Mucosa of stomach (tissue), 1 donor: ENCODE data around the gene UBTD1.

Source experiments
- H3K27me3 ChIP-seq: one replicate; pipeline ENCODE4 v1.7.0; 2013; ENCODE audit warnings: mild to moderate bottlenecking, low read length; ENCODE audit not compliant: control insufficient read depth, insufficient read depth
- H3K36me3 ChIP-seq: one replicate; pipeline ENCODE4 v1.7.0; 2013; ENCODE audit warnings: low read length; ENCODE audit not compliant: control insufficient read depth, insufficient read depth
- H3K4me1 ChIP-seq: one replicate; pipeline ENCODE4 v1.7.0; 2013; ENCODE audit warnings: mild to moderate bottlenecking, low read length; ENCODE audit not compliant: control insufficient read depth, insufficient read depth
- H3K4me3 ChIP-seq: one replicate; pipeline ENCODE4 v1.7.0; 2013; ENCODE audit warnings: low read length
- H3K9ac ChIP-seq: one replicate; pipeline ENCODE4 v1.7.0; 2013; ENCODE audit warnings: mild to moderate bottlenecking, low read length, moderate library complexity
- H3K9me3 ChIP-seq: one replicate; pipeline ENCODE4 v1.7.0; 2013; ENCODE audit warnings: mild to moderate bottlenecking, low read length, moderate library complexity; ENCODE audit not compliant: control insufficient read depth
- donor health status: Pancreatic carcinoma.

The UBTD1 gene

DNA sequence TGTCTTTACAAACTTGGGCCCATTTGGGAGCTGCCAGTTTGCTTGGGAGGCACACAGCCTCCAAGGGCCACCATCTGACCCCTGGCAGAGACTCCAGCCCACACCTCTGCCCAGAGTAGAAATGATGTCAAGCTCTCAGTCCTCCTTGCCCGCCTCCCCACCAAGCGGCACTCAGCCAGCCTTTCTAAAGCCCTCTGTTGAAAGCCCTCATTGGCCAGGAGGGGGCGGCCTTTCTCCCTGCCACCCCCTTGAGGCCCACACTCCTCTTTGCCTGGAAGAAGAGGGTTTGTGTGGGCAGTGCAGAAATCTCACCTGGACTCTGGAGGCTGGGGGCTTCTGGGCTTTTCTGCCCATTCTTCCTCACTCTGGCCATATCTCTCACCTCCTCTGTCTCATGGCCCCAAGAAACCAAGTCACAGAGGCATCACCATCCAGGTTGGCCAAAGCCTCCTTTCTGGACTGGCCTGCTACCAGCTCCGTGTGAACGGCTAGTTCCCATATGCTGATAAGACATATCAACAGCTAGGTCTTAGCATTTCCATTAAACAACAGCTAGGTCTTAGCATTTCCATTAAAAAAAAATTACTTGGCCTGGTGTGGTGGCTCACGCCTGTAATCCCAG is 36.1 kb downstream of the UBTD1 start:
- no peaks in the 10 kb centered on the region for H3K27me3 ChIP-seq
- no peak overlapping the region for H3K9ac ChIP-seq
- no peaks in the 10 kb centered on the region for H3K9me3 ChIP-seq
- H3K4me3 ChIP-seq, result no peak overlapping the region
- no peaks in the 10 kb centered on the region for H3K36me3 ChIP-seq
- no peaks in the 10 kb centered on the region for H3K4me1 ChIP-seq

DNA sequence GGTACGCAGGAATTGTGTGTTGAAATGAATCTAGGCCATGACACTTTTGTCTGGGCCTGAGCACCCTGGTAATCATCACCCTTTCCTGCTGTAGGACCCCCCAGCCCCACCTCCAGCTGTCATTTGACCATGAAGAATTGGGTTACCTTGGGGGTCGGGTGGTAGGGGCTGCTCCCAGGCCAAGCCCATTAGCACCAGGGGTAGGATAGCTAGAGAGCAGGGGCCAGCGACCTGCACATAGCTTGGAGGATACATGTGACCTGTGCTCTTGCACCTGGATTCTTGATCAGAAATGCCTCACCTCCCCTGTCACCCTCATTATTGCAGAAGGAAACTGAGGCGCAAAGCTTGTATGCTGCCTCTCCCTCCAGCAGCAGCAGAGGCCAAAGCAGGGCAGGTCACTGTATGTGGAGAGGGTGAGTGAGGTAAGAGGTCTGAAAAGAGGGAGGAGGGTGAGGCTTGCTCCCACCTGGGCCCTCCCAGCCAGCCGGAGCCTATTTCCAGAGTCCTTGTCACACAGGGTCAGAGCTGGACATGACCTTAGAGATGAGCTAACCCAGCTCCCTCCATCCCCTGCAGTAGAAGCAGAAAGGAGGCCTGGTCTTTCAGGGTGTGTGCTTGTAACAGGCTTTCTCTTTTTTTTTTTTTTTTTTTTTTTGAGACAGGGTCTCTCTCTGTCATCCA is 38.6 kb downstream of the UBTD1 start:
- Histone ChIP-seq H3K9ac (no peak overlapping the region), H3K9me3 (no peaks in the 10 kb centered on the region), H3K4me3 (no peak overlapping the region), H3K36me3 (no peaks in the 10 kb centered on the region), H3K4me1 (peaks cover 9% of the 10 kb centered on the region), H3K27me3 (no peaks in the 10 kb centered on the region)

DNA sequence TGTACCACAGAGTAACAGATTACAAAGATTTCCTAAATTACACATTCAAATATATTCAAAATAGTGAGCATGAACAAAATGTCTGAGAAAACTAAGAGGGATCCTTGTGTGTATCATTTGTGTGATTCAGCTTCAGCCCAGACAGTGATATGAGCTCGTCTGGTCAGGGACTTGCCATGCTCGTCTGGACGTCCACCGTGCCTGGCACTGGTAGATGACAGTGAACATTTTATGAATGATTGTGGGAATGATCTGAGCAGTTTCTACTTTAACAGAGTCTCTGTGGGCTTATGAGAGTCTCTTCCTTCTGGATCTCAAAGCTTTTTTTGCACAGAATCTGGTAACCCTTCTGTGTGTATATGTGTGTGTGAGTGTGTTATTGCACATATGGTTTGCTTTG is 39.7 kb downstream of the UBTD1 start:
- no peaks in the 10 kb centered on the region for H3K27me3 ChIP-seq
- H3K9ac ChIP-seq, result no peak overlapping the region
- H3K36me3 ChIP-seq, result no peaks in the 10 kb centered on the region
- H3K9me3 ChIP-seq, result no peaks in the 10 kb centered on the region
- H3K4me3 ChIP-seq, result no peak overlapping the region
- peaks cover 20% of the 10 kb centered on the region for H3K4me1 ChIP-seq

DNA sequence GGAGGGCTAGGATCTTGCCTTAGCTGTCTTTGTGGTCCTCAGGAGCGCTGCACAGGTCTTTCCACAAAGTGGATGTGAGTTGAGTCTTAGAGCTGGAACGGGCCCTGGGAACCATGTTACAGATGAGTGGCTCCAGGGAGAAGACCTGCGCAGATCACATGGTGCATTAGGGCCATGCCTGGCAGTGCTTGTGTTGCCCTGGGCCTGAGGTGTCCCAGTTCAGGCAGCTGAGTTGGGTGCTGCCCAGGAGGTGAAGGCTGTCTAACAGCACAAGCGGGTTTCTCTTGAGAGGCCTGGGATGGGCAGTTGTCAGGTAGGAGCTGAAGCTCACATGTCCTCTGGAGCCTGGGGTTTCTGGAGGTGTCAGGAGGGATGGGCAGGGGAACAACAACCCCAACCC is 40.1 kb downstream of the UBTD1 start:
- Histone ChIP-seq H3K9me3 (no peaks in the 10 kb centered on the region), H3K4me3 (no peak overlapping the region), H3K27me3 (no peaks in the 10 kb centered on the region), H3K9ac (no peak overlapping the region), H3K4me1 (peaks cover 21% of the 10 kb centered on the region), H3K36me3 (no peaks in the 10 kb centered on the region)

DNA sequence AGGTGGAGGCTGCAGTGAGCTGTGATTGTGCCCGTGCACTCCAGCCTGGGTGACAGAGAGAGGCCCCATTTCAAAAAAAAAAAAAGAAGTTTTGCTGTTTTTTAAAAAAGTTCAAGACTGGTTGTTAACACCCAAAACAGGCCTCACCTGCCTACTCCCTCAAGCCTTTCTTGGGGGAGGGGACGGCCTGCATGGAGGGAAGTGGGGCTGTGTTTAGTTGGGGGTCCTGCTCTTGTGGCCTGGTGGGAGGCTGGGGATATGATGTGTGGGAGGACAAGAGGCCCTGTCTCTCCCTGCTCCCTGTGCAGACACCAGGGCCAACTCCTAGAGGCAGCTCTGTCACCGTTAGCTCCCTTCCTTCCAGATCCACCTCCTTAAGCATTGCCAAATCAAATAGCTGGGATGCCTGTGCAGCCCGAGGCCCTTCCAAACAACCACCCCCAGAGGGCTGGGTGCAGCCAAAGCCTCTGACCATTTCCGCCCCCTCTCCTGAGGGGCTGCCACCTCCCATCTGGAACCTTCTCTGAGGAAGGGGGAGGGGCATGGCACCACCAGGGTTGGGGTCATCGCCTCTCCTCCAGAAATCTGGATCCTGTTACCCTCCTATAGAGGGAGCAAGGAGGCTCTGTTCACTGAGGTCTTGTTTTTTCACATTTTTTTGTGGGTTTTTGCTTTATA is 40.9 kb downstream of the UBTD1 start:
- Histone ChIP-seq H3K9me3 (no peaks in the 10 kb centered on the region), H3K27me3 (no peaks in the 10 kb centered on the region), H3K36me3 (no peaks in the 10 kb centered on the region), H3K4me1 (peaks cover 21% of the 10 kb centered on the region), H3K4me3 (no peak overlapping the region), H3K9ac (no peak overlapping the region)

DNA sequence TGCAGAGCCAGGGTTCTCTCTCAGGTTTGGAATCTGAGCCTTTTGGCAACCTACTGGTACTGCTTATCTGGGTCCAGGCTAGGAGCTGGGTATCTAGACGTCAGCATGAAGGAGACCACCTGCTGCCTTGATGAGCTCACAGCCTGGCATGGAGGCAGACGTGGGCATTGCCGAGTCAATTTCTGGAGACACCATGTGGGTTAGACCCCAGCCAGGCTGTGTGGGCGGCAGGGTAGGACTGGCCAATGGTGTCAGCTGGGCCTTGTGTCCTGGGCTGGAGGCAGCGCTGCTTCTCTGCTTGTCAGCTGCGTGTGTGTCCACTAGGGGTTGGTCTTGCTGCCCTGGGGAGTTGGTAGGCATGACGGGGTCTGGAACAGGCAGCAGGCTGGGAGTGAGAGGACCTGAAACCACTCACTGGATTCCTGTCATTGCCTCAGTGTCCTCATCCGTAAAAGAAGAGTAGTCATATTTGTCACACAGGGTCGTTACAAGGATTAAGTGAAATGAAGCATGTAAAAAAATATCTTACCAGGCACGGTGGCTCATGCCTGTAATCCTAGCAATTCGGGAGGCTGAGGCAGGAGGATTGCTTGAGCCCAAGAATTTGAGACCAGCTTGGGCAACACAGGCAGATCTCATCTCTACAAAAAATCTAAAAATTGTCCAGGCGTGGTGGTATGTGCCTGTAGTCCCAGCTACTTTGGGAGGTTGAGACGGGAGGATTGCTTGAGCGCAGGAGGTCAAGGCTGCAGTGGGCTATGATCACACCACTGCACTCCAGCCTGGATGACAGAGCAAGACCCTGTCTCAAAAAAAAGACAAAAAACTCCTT is 42.2 kb downstream of the UBTD1 start:
- H3K9ac ChIP-seq, result no peak overlapping the region
- H3K27me3 ChIP-seq, result no peaks in the 10 kb centered on the region
- H3K4me1 ChIP-seq, result peaks cover 21% of the 10 kb centered on the region
- no peaks in the 10 kb centered on the region for H3K36me3 ChIP-seq
- no peaks in the 10 kb centered on the region for H3K9me3 ChIP-seq
- H3K4me3 ChIP-seq, result no peak overlapping the region

DNA sequence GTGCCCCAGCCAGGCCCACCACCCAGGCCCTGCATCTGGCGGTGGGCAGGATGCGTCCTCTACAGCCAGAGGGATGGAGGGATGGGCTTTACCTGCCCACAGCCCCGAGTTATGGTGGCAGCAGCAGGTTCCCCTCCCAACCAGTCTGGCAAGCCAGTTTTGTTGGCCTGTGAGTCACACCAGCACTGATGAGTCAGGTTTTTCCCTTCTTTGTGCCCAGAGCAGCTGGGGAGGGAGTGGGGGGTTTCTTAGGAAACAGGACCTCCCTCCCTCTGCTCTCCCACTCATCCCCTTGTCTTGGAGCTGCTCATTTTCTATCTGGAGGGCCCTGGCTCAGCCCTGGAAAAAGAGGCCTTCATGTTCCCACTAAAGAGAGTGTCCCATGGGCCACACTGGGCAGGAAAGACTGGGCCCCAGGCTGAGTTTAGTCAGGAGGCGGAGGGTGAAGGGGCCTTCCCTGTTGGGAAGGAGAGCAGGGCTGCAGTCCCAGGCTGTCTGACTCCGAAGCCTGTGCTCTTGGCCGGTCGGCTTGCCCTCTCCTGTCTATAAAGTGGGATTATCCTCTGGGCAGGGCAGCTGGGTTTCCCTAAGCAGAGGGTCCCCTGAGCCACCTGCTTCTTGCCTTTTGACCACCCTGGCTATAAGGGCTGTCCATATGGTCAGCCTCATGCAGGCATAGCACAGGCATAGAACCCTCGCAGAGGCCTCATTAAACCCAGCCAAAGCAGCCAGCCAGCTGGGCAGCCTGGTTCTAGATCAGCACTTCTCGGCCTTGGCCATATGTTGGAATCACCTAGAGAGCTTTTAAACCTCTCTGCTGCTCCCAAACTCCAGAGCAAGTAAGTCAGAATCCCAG is 43.7 kb downstream of the UBTD1 start:
- Histone ChIP-seq H3K4me1 (peaks cover 21% of the 10 kb centered on the region), H3K9ac (no peak overlapping the region), H3K36me3 (no peaks in the 10 kb centered on the region), H3K4me3 (no peak overlapping the region), H3K27me3 (no peaks in the 10 kb centered on the region), H3K9me3 (no peaks in the 10 kb centered on the region)

DNA sequence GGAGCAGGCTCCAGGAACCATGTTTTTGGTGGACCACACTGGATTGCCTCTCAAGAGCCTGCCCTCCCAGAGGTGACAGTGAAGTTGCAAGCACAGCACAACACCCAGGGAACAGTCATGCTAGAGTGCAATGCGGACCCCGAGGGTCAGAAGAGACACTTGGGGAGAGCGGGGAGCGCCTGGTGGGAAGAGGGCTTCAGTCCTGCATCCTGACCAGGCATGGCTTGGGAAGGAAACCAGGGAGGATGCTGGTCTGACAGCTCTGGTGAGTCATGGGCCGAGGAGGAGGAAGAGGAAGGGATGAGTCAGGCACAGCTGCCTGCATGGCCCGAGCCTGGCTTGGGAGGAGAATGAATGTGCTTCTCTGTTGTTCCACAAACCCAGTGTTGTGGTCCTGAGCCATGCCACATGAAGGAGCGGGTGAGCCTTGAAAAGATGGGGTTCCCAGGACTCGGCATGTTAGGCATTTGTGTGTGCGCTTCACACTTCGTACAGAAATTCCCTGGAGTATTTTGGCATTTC is 44.4 kb downstream of the UBTD1 start:
- Histone ChIP-seq H3K4me1 (peaks cover 21% of the 10 kb centered on the region), H3K27me3 (no peaks in the 10 kb centered on the region), H3K9ac (no peak overlapping the region), H3K4me3 (no peak overlapping the region), H3K36me3 (no peaks in the 10 kb centered on the region), H3K9me3 (no peaks in the 10 kb centered on the region)

DNA sequence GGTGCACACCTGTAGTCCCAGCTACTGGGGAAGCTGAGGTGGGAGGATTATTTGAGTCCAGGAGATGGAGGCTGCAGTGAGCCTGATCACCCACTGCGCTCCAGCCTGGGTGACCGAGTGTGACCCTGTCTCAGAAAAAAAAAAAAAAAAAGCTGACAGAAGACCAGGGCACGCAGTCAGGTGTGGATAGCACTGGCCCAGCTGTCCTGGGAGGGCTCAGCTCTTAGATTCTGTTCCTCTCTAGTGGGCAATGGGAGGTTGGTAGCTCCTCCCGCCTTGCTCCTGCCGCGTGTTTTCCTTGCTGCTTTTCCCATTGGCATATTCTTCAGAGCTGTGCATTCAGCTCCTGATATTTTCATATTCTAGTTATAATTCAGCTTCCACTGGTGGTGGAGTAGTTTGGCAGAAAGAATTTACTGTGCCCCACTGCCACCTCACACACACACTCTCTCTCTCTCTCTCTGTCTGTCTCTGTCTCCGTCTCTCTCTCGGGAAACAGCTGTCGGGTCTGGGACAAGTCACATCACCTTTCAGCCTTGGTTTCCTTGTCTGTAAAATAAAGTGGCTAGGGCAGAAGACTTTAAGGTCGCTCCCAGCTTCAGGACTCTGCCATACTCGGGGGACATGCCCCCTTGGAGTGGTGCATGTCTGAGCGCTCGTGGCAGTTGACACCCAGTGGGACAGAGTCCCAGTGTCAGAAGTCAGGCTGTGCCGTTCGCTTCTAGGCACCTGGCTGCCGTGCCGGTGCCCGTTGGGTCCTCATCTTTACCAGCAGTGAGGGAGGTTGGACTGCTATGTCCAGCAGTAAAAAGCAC is 47.9 kb downstream of the UBTD1 start:
- no peak overlapping the region for H3K4me3 ChIP-seq
- H3K27me3 ChIP-seq, result no peaks in the 10 kb centered on the region
- H3K9me3 ChIP-seq, result no peaks in the 10 kb centered on the region
- H3K9ac ChIP-seq, result no peak overlapping the region
- H3K4me1 ChIP-seq, result peaks cover 27% of the 10 kb centered on the region
- H3K36me3 ChIP-seq, result no peaks in the 10 kb centered on the region

DNA sequence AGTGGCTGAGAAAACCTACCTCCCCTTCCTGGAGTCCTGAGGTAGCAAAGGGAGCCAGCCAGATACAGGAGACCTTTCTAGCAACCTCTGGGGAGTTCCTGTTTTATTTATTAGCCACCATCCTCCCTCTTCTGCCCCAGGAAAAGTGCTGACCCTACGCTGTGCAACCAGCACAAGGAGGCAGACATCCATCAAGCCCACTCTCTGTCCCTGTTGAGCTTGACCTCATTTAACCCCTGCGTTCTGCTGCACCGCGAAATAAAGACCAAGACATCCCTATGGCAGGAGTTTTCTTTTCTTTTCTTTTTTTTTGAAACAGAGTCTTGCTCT is 48.5 kb downstream of the UBTD1 start:
- Histone ChIP-seq H3K27me3 (no peaks in the 10 kb centered on the region), H3K9ac (no peak overlapping the region), H3K4me3 (no peak overlapping the region), H3K36me3 (no peaks in the 10 kb centered on the region), H3K4me1 (peaks cover 22% of the 10 kb centered on the region), H3K9me3 (no peaks in the 10 kb centered on the region)

DNA sequence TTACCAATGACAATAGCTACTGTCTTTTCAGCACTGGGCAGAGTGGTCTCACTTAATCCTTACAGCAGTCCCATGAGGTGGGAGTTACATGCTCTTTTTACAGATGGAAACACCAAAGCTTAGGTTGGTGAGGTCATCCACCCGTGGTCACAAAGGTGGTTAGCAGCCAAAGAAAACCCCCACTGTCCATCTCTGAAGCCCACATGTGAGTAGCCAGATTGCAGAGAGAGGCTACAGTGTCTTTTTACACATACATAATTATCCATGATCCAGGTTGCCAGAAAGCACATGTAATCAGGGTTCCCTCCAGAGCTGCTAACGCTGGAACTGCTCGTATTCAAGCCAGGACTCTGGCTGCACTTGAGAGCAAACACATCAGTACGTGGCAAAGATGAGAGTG is 49.2 kb downstream of the UBTD1 start:
- H3K9ac ChIP-seq, result no peak overlapping the region
- H3K9me3 ChIP-seq, result no peaks in the 10 kb centered on the region
- no peak overlapping the region for H3K4me3 ChIP-seq
- no peaks in the 10 kb centered on the region for H3K27me3 ChIP-seq
- peaks cover 14% of the 10 kb centered on the region for H3K4me1 ChIP-seq
- H3K36me3 ChIP-seq, result no peaks in the 10 kb centered on the region
